Lower lobe of right lung (tissue), 2 donors: Measurements from ENCODE around the gene WDR4. TPM values are rescaled to one million over a fixed set of nuclear protein-coding genes. Genes with fewer than 3 reads are reported as not detected.
"Not testable (repeated sequence)": the region's sequence is repeated elsewhere in the genome, so short reads cannot be mapped to it uniquely, and the experiment has no call there.

Source experiments
- ATAC-seq, 2 donors: fragments of 200-7000 bp; cut with Tn5 transposase; one replicate each; pipeline ENCODE4 v1.9.1; 2020 to 2022; ENCODE audit warnings: mild to moderate bottlenecking in 2 of 2, moderate library complexity in 2 of 2
- DNase-seq: peaks from one replicate; pipeline ENCODE4 v3.0.0-alpha.2; 2020
- H3K27ac ChIP-seq: fragments of 200-600 bp; one replicate; pipeline ENCODE4 v1.8.0; 2022
- H3K27me3 ChIP-seq: fragments of 200-600 bp; one replicate; pipeline ENCODE4 v1.8.0; 2022; ENCODE audit warnings: low read depth
- H3K36me3 ChIP-seq: fragments of 200-600 bp; one replicate; pipeline ENCODE4 v1.8.0; 2022; ENCODE audit warnings: mild to moderate bottlenecking
- H3K4me1 ChIP-seq: fragments of 200-600 bp; one replicate; pipeline ENCODE4 v1.8.0; 2022
- H3K4me3 ChIP-seq: fragments of 200-600 bp; one replicate; pipeline ENCODE4 v1.8.0; 2022; ENCODE audit warnings: mild to moderate bottlenecking
- H3K9me3 ChIP-seq: fragments of 200-600 bp; one replicate; pipeline ENCODE4 v1.8.0; 2022
- intact Hi-C: fragments of 100-400 bp; cut with DNase I; formaldehyde crosslinking; loops from one replicate; pipeline ENCODE4 v1.11.0; 2022
- total RNA-seq: library from RNA; stranded (reverse); fragmentation: NEBNext Ultra II Directional; extraction: Animal tissue kit (Norgen Biotek cat#: 25700); gene quantifications from one replicate; pipeline ENCODE4 v1.2.1, GENCODE V29; 2021
- TF ChIP-seq, protein P1 (sequence below): fragments of 200-600 bp; IDR thresholded peaks from one replicate; pipeline ENCODE4 v1.8.0; 2022; ENCODE audit warnings: antibody characterized with exemption, mild to moderate bottlenecking
- donor health status: DM: no; HTN: yes; CAD: no; lungs with severe emphysema.

Gene WDR4
- total RNA-seq, 1 donor from 2014 or later: 17.1 TPM

- Histone ChIP-seq H3K36me3 (peaks cover 91% of the 10 kb centered on the region), H3K4me1 (peaks cover 10% of the 10 kb centered on the region), H3K27me3 (no peaks in the 10 kb centered on the region), H3K27ac (no peak overlapping the region), H3K4me3 (no peak overlapping the region), H3K9me3 (no peaks in the 10 kb centered on the region)
- intact Hi-C loops: no loop called here
- TF ChIP-seq, protein P1, sequence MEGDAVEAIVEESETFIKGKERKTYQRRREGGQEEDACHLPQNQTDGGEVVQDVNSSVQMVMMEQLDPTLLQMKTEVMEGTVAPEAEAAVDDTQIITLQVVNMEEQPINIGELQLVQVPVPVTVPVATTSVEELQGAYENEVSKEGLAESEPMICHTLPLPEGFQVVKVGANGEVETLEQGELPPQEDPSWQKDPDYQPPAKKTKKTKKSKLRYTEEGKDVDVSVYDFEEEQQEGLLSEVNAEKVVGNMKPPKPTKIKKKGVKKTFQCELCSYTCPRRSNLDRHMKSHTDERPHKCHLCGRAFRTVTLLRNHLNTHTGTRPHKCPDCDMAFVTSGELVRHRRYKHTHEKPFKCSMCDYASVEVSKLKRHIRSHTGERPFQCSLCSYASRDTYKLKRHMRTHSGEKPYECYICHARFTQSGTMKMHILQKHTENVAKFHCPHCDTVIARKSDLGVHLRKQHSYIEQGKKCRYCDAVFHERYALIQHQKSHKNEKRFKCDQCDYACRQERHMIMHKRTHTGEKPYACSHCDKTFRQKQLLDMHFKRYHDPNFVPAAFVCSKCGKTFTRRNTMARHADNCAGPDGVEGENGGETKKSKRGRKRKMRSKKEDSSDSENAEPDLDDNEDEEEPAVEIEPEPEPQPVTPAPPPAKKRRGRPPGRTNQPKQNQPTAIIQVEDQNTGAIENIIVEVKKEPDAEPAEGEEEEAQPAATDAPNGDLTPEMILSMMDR: no peak
- peak; percentile 31 for DNase-seq
- no peak for ATAC-seq
Observed at GRCh38 chr21:42847051-42847707, 32.2 kb downstream of the WDR4 start.

- peaks cover 10% of the 10 kb centered on the region for H3K4me1 ChIP-seq
- H3K4me3 ChIP-seq: no peak overlapping the region
- DNase-seq: peak; percentile 19
- TF ChIP-seq, protein P1: no peak
- H3K36me3 ChIP-seq: peaks cover 86% of the 10 kb centered on the region
- no peaks in the 10 kb centered on the region for H3K9me3 ChIP-seq
- H3K27ac ChIP-seq: no peak overlapping the region
- no peaks in the 10 kb centered on the region for H3K27me3 ChIP-seq
- intact Hi-C loops: no loop called here
- no peak for ATAC-seq
Observed at GRCh38 chr21:42846221-42846620, 33.1 kb downstream of the WDR4 start.

DNA sequence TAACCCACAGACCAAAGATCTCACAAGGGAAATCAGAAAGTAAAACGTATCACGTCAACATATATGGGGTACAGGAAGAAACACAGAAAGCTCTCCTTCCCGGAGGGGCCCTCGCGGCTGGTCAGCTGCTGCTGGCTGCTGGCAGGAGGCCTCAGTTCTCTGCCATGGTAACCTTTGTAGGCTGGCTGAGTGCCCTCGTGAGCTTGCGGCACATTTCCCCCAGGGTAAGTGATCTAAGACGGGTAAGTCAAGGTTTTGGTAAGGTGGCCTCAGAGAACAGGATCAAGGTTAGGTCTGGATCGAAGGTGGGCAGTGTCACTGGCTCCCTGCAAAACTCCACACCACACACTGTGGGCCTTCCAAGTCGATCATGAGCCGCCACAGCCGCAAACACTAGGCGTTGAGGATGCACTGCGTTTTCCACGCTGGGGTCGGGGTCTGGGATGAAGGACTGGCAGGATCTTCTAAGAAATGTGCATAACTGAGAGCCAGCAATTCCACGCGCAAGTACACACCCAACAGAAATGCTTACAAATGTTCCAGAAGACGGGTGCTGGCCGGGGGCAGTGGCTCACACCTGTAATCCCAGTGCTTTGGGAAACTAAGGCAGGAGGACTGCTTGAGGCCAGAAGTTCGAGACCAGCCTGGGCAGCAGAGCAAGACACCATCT lies 33.9 kb downstream of the WDR4 start:
- intact Hi-C loops: no loop called here
- peaks cover 86% of the 10 kb centered on the region for H3K36me3 ChIP-seq

GRCh38 chr21:42844411-42845113 lies 34.8 kb downstream of the WDR4 start:
- no peaks in the 10 kb centered on the region for H3K27me3 ChIP-seq
- H3K4me3 ChIP-seq: no peak overlapping the region
- intact Hi-C loops: no loop called here
- TF ChIP-seq, protein P1: no peak
- peak; percentile 85 to 89 for ATAC-seq
- H3K9me3 ChIP-seq: no peaks in the 10 kb centered on the region
- peak; percentile 78 for DNase-seq
- peaks cover 86% of the 10 kb centered on the region for H3K36me3 ChIP-seq
- peaks cover 10% of the 10 kb centered on the region for H3K4me1 ChIP-seq
- peak overlapping the region; percentile 36 for H3K27ac ChIP-seq

More for the DNA sequence above, 33.9 kb downstream of the WDR4 start:
- ATAC-seq: peak in 1 of 2 donors; percentile 64
- TF ChIP-seq, protein P1: no peak
- Histone ChIP-seq H3K27me3 (no peaks in the 10 kb centered on the region), H3K4me1 (peaks cover 10% of the 10 kb centered on the region), H3K27ac (peak overlapping the region; percentile 36), H3K9me3 (no peaks in the 10 kb centered on the region), H3K4me3 (no peak overlapping the region)
- peak; percentile 57 for DNase-seq

DNA sequence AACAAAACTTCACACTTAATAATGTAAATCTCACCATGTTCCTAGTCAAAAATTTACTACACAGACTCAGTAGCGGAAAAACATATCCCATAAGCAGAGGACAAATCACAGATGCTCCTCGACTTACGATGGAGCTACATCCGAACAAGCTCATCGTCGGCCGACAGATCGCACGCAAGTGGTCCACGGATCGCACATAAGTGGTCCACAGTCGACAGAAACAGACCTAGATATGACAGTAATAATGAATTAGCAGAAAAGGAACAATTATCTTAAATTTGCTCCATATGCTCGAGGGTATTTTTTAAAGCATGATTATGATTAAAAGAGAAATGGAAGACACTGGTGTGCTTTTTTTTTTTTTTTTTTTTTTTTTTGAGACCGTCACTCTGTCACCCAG lies 36.3 kb downstream of the WDR4 start:
- TF ChIP-seq, protein P1: no peak
- no peaks in the 10 kb centered on the region for H3K27me3 ChIP-seq
- intact Hi-C loops: no loop called here
- H3K4me3 ChIP-seq: no peak overlapping the region
- H3K9me3 ChIP-seq: no peaks in the 10 kb centered on the region
- peaks cover 10% of the 10 kb centered on the region for H3K4me1 ChIP-seq
- DNase-seq (peak; percentile 16), ATAC-seq (no peak)
- peaks cover 87% of the 10 kb centered on the region for H3K36me3 ChIP-seq
- H3K27ac ChIP-seq: no peak overlapping the region

DNA sequence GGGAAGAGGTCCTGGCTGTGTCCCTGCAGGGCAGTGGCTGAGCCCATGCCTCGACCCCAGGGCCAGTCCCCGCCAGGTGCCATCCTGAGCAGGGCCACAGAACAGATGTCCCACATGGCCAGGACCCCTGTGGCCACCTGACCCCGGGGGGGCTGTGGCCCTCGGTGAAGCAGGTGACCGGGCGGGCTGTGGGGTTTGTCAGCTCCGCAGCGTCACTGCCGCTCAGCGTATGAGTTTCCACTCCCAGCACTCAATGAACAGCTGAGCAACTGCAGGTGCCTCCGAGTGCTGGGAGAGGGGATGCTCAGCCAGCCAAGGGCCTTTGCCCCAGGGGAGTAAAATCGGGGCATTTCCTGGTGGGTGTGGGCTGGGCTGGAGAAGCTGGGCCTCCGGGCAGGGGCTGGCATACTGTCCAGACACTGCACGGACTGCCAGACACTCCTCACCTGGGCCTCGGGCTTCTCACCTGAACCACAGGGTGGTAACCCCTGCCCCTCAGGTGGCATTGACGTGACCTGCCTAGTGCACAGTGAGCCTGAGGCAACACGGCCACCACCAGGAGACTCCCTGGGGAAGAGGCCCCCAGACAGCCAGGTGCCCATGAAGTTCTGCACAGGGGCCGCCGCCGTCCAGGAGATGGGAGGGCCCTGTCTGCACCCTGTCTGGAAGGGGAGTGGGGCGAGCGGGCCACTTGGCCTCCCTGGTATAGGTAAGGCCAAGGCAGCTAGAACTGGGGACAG lies 37.3 kb downstream of the WDR4 start:
- intact Hi-C loops, H3K27me3 ChIP-seq, H3K4me1 ChIP-seq, H3K4me3 ChIP-seq, ATAC-seq, H3K27ac ChIP-seq, H3K9me3 ChIP-seq: not testable (repeated sequence)
- H3K36me3 ChIP-seq: peaks cover 78% of the 10 kb centered on the region
- peak; percentile 41 for DNase-seq
